DOHH2 (cell line): ENCODE measurements around the gene MRPL40.

Source experiments
- H3F3A ChIP-seq: fragments of 200-600 bp; sonication (generic), shearing (Covaris generic); 2 replicates; pipeline ENCODE4 v1.6.0; 2016; ENCODE audit warnings: antibody characterized with exemption, mild to moderate bottlenecking; ENCODE audit not compliant: control insufficient read depth, insufficient read depth
- H3K27ac ChIP-seq: fragments of 200-600 bp; sonication (generic); 2 replicates; pipeline ENCODE4 v1.5.1; 2014; ENCODE audit warnings: low read depth, mild to moderate bottlenecking, low read length, moderate library complexity
- H3K27me3 ChIP-seq: fragments of 200-600 bp; sonication (generic); 2 replicates; pipeline ENCODE4 v1.6.1; 2014; ENCODE audit warnings: mild to moderate bottlenecking, low read length, mixed read lengths; ENCODE audit not compliant: control insufficient read depth
- H3K36me3 ChIP-seq: fragments of 200-600 bp; sonication (generic); 2 replicates; pipeline ENCODE4 v1.6.1; 2014; ENCODE audit warnings: mild to moderate bottlenecking, low read length, moderate library complexity, mixed read lengths; ENCODE audit not compliant: control insufficient read depth
- H3K4me1 ChIP-seq: fragments of 200-600 bp; sonication (generic); 2 replicates; pipeline ENCODE4 v1.6.1; 2014; ENCODE audit warnings: mild to moderate bottlenecking, low read length, mixed read lengths; ENCODE audit not compliant: control insufficient read depth
- H3K4me2 ChIP-seq: fragments of 200-600 bp; sonication (generic); 2 replicates; pipeline ENCODE4 v1.6.0; 2014; ENCODE audit warnings: mild to moderate bottlenecking, low read length, moderate library complexity
- H3K4me3 ChIP-seq: fragments of 200-600 bp; sonication (generic); 2 replicates; pipeline ENCODE4 v1.5.1; 2014; ENCODE audit warnings: mild to moderate bottlenecking, low read length, mixed read lengths
- H3K79me2 ChIP-seq: fragments of 200-600 bp; sonication (generic); 2 replicates; pipeline ENCODE4 v1.6.1; 2014; ENCODE audit warnings: mild to moderate bottlenecking, low read length, mixed read lengths; ENCODE audit not compliant: control insufficient read depth
- H3K9me2 ChIP-seq: fragments of 200-600 bp; sonication (generic); replicated peaks from 2 replicates; pipeline ENCODE4 v1.6.1; 2014; ENCODE audit warnings: mild to moderate bottlenecking, low read length, mixed read lengths; ENCODE audit not compliant: control insufficient read depth
- H3K9me3 ChIP-seq: fragments of 200-600 bp; sonication (generic); 2 replicates; pipeline ENCODE4 v1.6.1; 2014; ENCODE audit warnings: antibody characterized with exemption, low read length, mixed read lengths; ENCODE audit not compliant: control insufficient read depth, insufficient read depth
- H4K20me1 ChIP-seq: fragments of 200-600 bp; sonication (generic); 2 replicates; pipeline ENCODE4 v1.6.0; 2014; ENCODE audit warnings: low read depth, mild to moderate bottlenecking, antibody characterized with exemption, low read length, moderate library complexity; ENCODE audit not compliant: control insufficient read depth, insufficient read depth
- CTCF ChIP-seq: fragments of 200-600 bp; sonication (generic); IDR thresholded peaks from one replicate; pipeline ENCODE4 v1.5.1; 2014; ENCODE audit warnings: antibody characterized with exemption, mild to moderate bottlenecking, low read depth, low read length; ENCODE audit not compliant: poor library complexity, severe bottlenecking
- EZH2phosphoT487 ChIP-seq: fragments of 200-600 bp; sonication (generic); IDR thresholded peaks from 2 replicates; pipeline ENCODE4 v1.6.1; 2017; ENCODE audit warnings: borderline replicate concordance, mild to moderate bottlenecking, antibody characterized with exemption, low read length, moderate library complexity, mixed read lengths

Gene MRPL40

GRCh38 chr22:19429950-19430889 lies 2.1 kb upstream of the MRPL40 start:
- TF ChIP-seq EZH2phosphoT487 (no peak), CTCF (no peak)
- H3K27me3 ChIP-seq = no peaks in the 10 kb centered on the region
- peak overlapping the region; percentile 36 for H3K27ac ChIP-seq
- H3K36me3 ChIP-seq = peaks cover 59% of the 10 kb centered on the region
- H3K4me3 ChIP-seq = peak overlapping the region; percentile 96
- peaks cover 84% of the 10 kb centered on the region for H3K79me2 ChIP-seq
- H3K9me2 ChIP-seq = no peaks in the 10 kb centered on the region
- H3K4me2 ChIP-seq = peak overlapping the region; percentile 92
- peaks cover 33% of the 10 kb centered on the region for H3K4me1 ChIP-seq
- H4K20me1 ChIP-seq = peaks cover 25% of the 10 kb centered on the region
- no peaks in the 10 kb centered on the region for H3K9me3 ChIP-seq
- H3F3A ChIP-seq = peaks cover 8% of the 10 kb centered on the region

GRCh38 chr22:19430890-19431541 lies 1.3 kb upstream of the MRPL40 start:
- H3K79me2 ChIP-seq = peaks cover 79% of the 10 kb centered on the region
- peak overlapping the region; percentile 92 for H3K4me2 ChIP-seq
- TF ChIP-seq EZH2phosphoT487 = no peak
- peak; percentile 37 for TF ChIP-seq CTCF
- H4K20me1 ChIP-seq = peaks cover 25% of the 10 kb centered on the region
- H3K27ac ChIP-seq = peak overlapping the region; percentile 36
- H3K4me1 ChIP-seq = peaks cover 37% of the 10 kb centered on the region
- H3K9me2 ChIP-seq = no peaks in the 10 kb centered on the region
- no peaks in the 10 kb centered on the region for H3K27me3 ChIP-seq
- peak overlapping the region; percentile 96 for H3K4me3 ChIP-seq
- H3F3A ChIP-seq = peaks cover 14% of the 10 kb centered on the region
- no peaks in the 10 kb centered on the region for H3K9me3 ChIP-seq
- H3K36me3 ChIP-seq = peaks cover 64% of the 10 kb centered on the region

- Histone ChIP-seq H3K27ac (peak within 1 kb of the TSS; percentile 90), H3K36me3 (peaks cover 59% of the 10 kb centered on the region), H3K27me3 (no peaks in the 10 kb centered on the region)
Measured at GRCh38 chr22:19431649-19432132, 654 bp upstream of the MRPL40 start, which contains the start of gene HIRA. TSS of gene HIRA (minus strand) at chr22:19431733. CDS start at chr22:19431476, 257 bp downstream.

More at GRCh38 chr22:19431649-19432132, 654 bp upstream of the MRPL40 start, which contains the start of gene HIRA:
- Histone ChIP-seq H3K9me2 (no peaks in the 10 kb centered on the region), H3F3A (peaks cover 14% of the 10 kb centered on the region), H3K4me3 (peak within 1 kb of the TSS; percentile 100), H3K79me2 (peaks cover 72% of the 10 kb centered on the region), H3K4me1 (peaks cover 36% of the 10 kb centered on the region), H4K20me1 (peaks cover 25% of the 10 kb centered on the region), H3K9me3 (no peaks in the 10 kb centered on the region), H3K4me2 (peak within 1 kb of the TSS; percentile 92)
- TF ChIP-seq CTCF = no peak
- TF ChIP-seq EZH2phosphoT487 = no peak
